Activated CD4-positive, alpha-beta T cell treated with anti-CD3 and anti-CD28 coated beads, Interleukin-2, Interleukin-6, amounts not matched to agents 100 ng/mL and 50 ng/mL, durations not matched to agents 16 hours and 8 hours (primary cell): ENCODE measurements around the gene PRKAR1B.

Source experiments
- DNase-seq: peaks from one replicate; pipeline ENCODE4 v3.0.0-alpha.2; 2020

The PRKAR1B gene

GRCh38 chr7:691361-692045, 35.6 kb downstream of the PRKAR1B start:
- DNase-seq, result no peak

- no peak for DNase-seq
These were observed 36.4 kb downstream of the PRKAR1B start for GRCh38 chr7:690478-691360.

GRCh38 chr7:685540-685939, 41.5 kb downstream of the PRKAR1B start:
- DNase-seq, result no peak

GRCh38 chr7:684416-684815, 42.7 kb downstream of the PRKAR1B start:
- DNase-seq, result no peak

- DNase-seq, result no peak
These were observed 43.4 kb downstream of the PRKAR1B start for GRCh38 chr7:683526-684205.

- no peak for DNase-seq
These were observed 44.3 kb downstream of the PRKAR1B start for GRCh38 chr7:682810-683209.

- DNase-seq, result no peak
These were observed 45.4 kb downstream of the PRKAR1B start for GRCh38 chr7:681551-682307.

- no peak for DNase-seq
These were observed 46.5 kb downstream of the PRKAR1B start for GRCh38 chr7:680411-681127.

- DNase-seq, result no peak
These were observed 50.1 kb downstream of the PRKAR1B start for GRCh38 chr7:676972-677385.

- no peak for DNase-seq
These were observed 50.7 kb downstream of the PRKAR1B start for GRCh38 chr7:676246-676971.

GRCh38 chr7:674454-675410, 52.3 kb downstream of the PRKAR1B start:
- no peak for DNase-seq

- DNase-seq, result no peak
These were observed 53.2 kb downstream of the PRKAR1B start for GRCh38 chr7:673681-674453.

GRCh38 chr7:672891-673290, 54.2 kb downstream of the PRKAR1B start:
- DNase-seq, result no peak

- no peak for DNase-seq
These were observed 55.6 kb downstream of the PRKAR1B start for GRCh38 chr7:671415-672042.

GRCh38 chr7:670501-671390, 56.3 kb downstream of the PRKAR1B start:
- no peak for DNase-seq

- DNase-seq, result no peak
These were observed 58.1 kb downstream of the PRKAR1B start for GRCh38 chr7:668958-669357.

GRCh38 chr7:668139-668931, 58.7 kb downstream of the PRKAR1B start:
- DNase-seq, result no peak
